ENCODE results near the gene TMEFF2. TPM values are rescaled to one million over a fixed set of nuclear protein-coding genes. Genes with fewer than 3 reads are reported as not detected.

Gene TMEFF2
- total and polyA plus RNA-seq, 2 of the 8 experiments (the other 6 are each of a cell fraction or from before 2014, with no cell fraction given) = 0.91 to 3.7 TPM

GRCh38 chr2:192060161-192060560, 134.6 kb downstream of the TMEFF2 start (continued):
- no peak for TF ChIP-seq NRF1 (IDR thresholded peaks at IDR 0.05; ENCODE audit: low read depth, low read length)
- no peak for TF ChIP-seq SRF (IDR thresholded peaks at IDR 0.05; ENCODE audit: low read depth, low read length)
- no peak for TF ChIP-seq POLR2A (IDR thresholded peaks at IDR 0.05; ENCODE audit: control extremely low read depth in 1 of 2, low read depth in 2 of 2, low read length in 2 of 2)
- TF ChIP-seq CHD7 (IDR thresholded peaks at IDR 0.05; ENCODE audit: insufficient replicate concordance, low read length) = no peak

All from H1 (cell line).